ENCODE measurements around the gene CDADC1. TPM values are rescaled to one million over a fixed set of nuclear protein-coding genes. Genes with fewer than 3 reads are reported as not detected.

Gene CDADC1
- total RNA-seq, 8 experiments from 2014 or later = 5.3 to 16.0 (median 8.2) TPM

DNA sequence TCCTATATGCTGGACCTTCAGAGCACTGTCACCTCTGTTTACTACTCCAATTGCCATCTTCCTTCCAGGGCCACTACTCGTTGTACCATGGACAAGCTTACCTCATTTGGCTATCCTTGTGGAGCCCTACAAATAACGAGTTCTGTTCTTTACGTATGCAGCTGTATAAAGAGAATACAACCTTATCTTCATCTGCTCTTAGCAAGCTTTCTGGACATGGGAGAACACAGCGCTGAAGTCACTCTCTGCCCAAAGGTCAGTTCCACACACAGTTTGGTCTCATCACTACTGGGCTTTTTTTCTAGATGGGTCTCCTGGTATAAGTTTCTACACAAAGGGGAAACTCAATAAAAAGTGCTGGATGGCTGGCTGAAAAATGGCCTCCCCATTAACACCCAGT is 88.9 kb downstream of the CDADC1 start:
- no peak overlapping the region for H3K27ac ChIP-seq
- 59 to 100% (median 76%) methylated on average over 1 to 4 of the region's 4 CpGs for WGBS, 10 experiments
- H3K4me3 ChIP-seq = no peak overlapping the region
- ATAC-seq (replicated peaks in 6 of 8) = no peak
- in situ Hi-C loops (cut with MboI; ENCODE audit: low pct_unique_long_range_greater_than_20kb in 2 of 9, low sequenced_read_pairs in 9 of 9, unreplicated experiment in 9 of 9) = no loop called here
- H3K4me1 ChIP-seq (replicated peaks in 1 of 2) = no peaks in the 10 kb centered on the region

DNA sequence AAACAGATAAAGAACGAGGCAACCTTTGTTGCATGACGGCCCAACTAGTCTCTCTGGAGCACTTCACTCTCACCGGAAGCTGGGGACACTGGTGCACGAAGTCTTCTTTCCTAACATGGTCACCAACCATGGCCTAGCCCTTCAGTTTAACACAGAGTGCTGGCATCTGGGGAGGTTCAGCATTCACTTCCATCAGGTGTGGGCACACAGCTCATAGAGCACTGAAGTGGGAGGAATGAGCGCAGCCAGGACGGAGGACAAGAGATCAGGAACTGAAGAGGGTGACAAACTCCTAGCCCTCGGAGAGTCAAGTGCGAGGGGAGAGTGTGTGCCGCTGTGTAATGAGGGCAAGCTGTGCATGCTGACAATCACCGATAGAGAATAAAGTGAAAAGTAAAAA is 92.4 kb downstream of the CDADC1 start:
- in situ Hi-C loops (cut with MboI; ENCODE audit: low pct_unique_long_range_greater_than_20kb in 2 of 9, low sequenced_read_pairs in 9 of 9, unreplicated experiment in 9 of 9) = no loop called here

GRCh38 chr13:49341517-49341916 is 93.8 kb downstream of the CDADC1 start:
- in situ Hi-C loops (cut with MboI; ENCODE audit: low pct_unique_long_range_greater_than_20kb in 2 of 9, low sequenced_read_pairs in 9 of 9, unreplicated experiment in 9 of 9) = no loop called here
- Histone ChIP-seq H3K4me1 (replicated peaks in 1 of 2) (no peaks in the 10 kb centered on the region), H3K27ac (no peak overlapping the region), H3K4me3 (no peak overlapping the region)
- WGBS, 10 experiments = 76 to 100% (median 100%) methylated on average over 1 to 3 of the region's 3 CpGs
- ATAC-seq (replicated peaks in 6 of 8) = no peak

More for the DNA sequence above, 92.4 kb downstream of the CDADC1 start:
- Histone ChIP-seq H3K4me1 (replicated peaks in 1 of 2) (no peaks in the 10 kb centered on the region), H3K4me3 (no peak overlapping the region), H3K27ac (no peak overlapping the region)
- 75 to 100% (median 94%) methylated on average over 1 to 10 of the region's 10 CpGs for WGBS, 10 experiments
- no peak for ATAC-seq (replicated peaks in 6 of 8)

GRCh38 chr13:49341941-49342340 is 94.2 kb downstream of the CDADC1 start:
- in situ Hi-C loops (cut with MboI; ENCODE audit: low pct_unique_long_range_greater_than_20kb in 2 of 9, low sequenced_read_pairs in 9 of 9, unreplicated experiment in 9 of 9) = no loop called here
- no peak for ATAC-seq (replicated peaks in 6 of 8)

DNA sequence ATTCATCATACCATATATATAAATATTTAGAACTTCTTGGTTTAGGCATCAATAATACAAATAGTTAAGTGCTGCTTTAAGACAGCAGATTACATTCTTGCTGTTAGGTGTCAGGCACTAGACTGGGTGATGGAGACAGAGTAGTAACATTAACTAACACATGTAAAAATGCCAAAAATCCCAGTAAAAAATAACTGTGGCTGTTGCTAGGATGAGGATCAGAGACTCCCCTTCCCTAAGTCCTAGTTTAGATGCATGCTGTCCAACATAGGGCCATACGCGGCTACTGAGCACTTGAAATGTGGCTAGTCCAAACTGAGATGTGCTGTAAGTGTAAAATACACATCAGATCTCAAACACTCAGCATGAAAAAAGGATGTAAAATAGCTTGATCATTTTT is 94.7 kb downstream of the CDADC1 start:
- no peaks in the 10 kb centered on the region for H3K4me1 ChIP-seq (replicated peaks in 1 of 2)
- no peak overlapping the region for H3K27ac ChIP-seq
- no peak overlapping the region for H3K4me3 ChIP-seq
- ATAC-seq (replicated peaks in 6 of 8) = peak in 1 of 8 experiments; percentile 52
- WGBS, 10 experiments = 96 to 100% (median 100%) methylated on average over 2 of the region's 2 CpGs; no CpG with 5 or more reads in 7 of the 10 experiments
- in situ Hi-C loops (cut with MboI; ENCODE audit: low pct_unique_long_range_greater_than_20kb in 2 of 9, low sequenced_read_pairs in 9 of 9, unreplicated experiment in 9 of 9) = no loop called here

More at GRCh38 chr13:49341941-49342340, 94.2 kb downstream of the CDADC1 start:
- Histone ChIP-seq H3K27ac (no peak overlapping the region), H3K4me1 (replicated peaks in 1 of 2) (no peaks in the 10 kb centered on the region), H3K4me3 (no peak overlapping the region)

Other genes with a start within 250 kb of the CDADC1 start
- under 1 TPM in 5 of 8 experiments, not detected in 3; 0.13 to 0.54 (median 0.21) TPM for gene MLNR, start 27.6 kb upstream of the CDADC1 start, total RNA-seq
- gene CAB39L, start 196.1 kb downstream of the CDADC1 start, total RNA-seq = 10 to 100 TPM in 5 of 8 experiments, 1 to 10 TPM in 3; 5.1 to 21.3 (median 10.3) TPM
- 1 to 10 TPM; 4.2 to 9.5 (median 7.6) TPM for gene SETDB2, start 196.3 kb downstream of the CDADC1 start, total RNA-seq
- gene PHF11, start 248.0 kb downstream of the CDADC1 start, total RNA-seq = 10 to 100 TPM in 3 of 8 experiments, 1 to 10 TPM in 3, under 1 TPM in 2; 0.82 to 28.8 (median 5.5) TPM